ENCODE data around the gene NUPR1.

The NUPR1 gene

DNA sequence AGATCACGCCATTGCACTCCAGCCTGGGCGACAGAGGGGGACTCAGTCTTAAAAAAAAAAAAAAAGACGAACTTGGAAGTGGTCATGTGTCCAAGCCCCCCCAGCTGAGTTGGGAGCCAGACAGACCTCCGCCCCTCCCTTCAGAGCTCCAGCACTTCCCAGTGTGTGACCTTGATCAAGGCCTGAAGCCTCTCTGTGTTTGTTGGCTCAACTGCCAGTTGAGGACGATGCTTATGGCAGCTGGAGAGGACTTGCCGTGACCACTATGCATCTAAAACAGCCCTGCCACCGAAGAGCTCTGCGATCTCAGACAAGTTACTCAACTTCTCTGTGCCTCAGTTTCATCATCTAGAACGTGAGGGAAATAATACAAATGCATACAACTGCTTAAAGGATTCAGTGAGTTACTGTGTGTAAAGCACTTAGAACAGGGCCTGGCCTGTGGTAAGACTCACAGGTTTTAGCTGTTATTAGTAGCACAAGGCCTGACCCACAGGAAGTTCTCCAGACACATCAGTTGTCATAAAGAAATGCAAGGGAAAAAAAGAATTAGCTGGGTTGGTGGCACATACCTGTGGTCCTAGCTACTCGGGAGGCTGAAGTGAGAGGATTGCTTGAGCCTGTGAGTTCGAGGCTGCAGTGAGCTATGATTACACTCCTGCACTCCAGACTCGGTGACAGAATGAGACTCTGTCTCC, 25.1 kb downstream of the NUPR1 start:
- DNase-seq: no peak
- H3K27me3 ChIP-seq: no peaks in the 10 kb centered on the region
- no peak overlapping the region for H3K4me3 ChIP-seq (ENCODE audit: low read depth, low read length)
- H3K4me1 ChIP-seq: no peaks in the 10 kb centered on the region
- H3K36me3 ChIP-seq: no peaks in the 10 kb centered on the region
- H3K9me3 ChIP-seq: no peaks in the 10 kb centered on the region; the same call in 1 of the 2 replicates
- TF ChIP-seq, protein P1, sequence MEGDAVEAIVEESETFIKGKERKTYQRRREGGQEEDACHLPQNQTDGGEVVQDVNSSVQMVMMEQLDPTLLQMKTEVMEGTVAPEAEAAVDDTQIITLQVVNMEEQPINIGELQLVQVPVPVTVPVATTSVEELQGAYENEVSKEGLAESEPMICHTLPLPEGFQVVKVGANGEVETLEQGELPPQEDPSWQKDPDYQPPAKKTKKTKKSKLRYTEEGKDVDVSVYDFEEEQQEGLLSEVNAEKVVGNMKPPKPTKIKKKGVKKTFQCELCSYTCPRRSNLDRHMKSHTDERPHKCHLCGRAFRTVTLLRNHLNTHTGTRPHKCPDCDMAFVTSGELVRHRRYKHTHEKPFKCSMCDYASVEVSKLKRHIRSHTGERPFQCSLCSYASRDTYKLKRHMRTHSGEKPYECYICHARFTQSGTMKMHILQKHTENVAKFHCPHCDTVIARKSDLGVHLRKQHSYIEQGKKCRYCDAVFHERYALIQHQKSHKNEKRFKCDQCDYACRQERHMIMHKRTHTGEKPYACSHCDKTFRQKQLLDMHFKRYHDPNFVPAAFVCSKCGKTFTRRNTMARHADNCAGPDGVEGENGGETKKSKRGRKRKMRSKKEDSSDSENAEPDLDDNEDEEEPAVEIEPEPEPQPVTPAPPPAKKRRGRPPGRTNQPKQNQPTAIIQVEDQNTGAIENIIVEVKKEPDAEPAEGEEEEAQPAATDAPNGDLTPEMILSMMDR (IDR thresholded peaks at IDR 0.05; ENCODE audit: low read depth, low read length): no peak

DNA sequence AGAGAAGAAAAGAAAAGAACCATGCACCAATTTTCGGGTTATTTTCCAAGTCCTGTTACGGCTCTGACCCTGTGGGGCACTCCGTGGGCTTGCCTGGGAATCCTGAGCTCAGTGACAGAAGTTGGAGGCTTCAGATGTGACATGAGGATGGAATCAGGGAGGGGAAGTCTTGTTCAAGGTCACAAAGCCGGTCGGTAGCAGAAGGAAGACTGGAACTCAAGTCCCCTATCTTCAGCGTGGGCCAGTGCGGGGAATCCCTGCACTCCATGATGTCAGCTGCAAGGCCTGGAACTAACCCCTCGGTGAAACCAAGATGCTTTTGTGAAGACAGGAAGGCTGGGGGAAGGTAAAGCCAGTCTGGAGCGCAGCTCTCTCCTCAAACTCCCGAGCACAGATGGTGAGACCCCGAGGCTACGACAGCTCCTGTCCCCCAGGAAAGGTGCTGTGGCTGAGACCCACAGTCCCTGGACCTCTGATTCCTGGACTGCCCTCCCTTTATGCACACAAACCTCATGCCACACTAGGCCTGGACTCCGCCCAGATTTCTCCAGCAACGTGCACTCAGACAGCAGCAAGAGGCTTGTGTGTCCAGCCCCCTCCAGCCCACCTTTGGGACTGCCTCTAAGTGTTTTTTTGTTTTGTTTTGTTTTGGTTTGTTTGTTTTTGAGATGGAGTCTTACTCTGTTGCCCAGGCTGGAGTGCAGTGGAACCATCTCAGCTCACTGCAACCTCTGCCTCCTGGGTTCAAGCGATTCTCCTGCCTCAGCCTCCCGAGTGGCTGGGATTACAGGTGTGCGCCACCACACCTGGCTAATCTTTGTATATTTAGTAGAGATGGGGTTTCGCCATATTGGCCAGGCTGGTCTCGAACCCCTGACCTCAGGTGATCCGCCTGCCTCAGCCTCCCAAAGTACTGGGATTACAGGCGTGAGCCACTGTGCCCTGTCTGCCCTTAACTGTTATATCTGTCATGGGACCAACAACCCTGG, 26.7 kb downstream of the NUPR1 start:
- H3K4me1 ChIP-seq: no peaks in the 10 kb centered on the region
- no peak overlapping the region for H3K4me3 ChIP-seq (ENCODE audit: low read depth, low read length)
- H3K9me3 ChIP-seq: no peaks in the 10 kb centered on the region; the same call in 1 of the 2 replicates
- no peaks in the 10 kb centered on the region for H3K36me3 ChIP-seq
- TF ChIP-seq, protein P1 (IDR thresholded peaks at IDR 0.05; ENCODE audit: low read depth, low read length): no peak
- no peak for DNase-seq
- no peaks in the 10 kb centered on the region for H3K27me3 ChIP-seq

DNA sequence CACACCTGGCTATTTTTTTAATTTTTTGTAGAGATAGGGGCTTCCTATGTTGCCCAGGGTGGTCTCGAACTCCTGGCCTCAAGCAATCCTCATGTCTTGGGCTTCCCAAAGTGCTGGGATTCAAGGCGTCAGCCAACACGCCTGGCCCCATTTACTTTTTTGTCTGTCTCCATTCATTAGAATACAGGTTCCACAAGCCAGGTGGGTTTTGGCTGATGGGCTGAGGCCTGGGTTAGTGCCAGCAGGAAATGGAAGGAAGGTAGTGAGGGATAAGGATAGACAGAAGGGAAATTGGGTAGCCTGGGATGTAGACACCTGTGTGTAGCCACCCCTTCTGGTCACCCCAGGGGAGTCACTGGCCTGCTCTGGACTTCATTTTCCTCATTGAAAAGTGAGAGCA, 27.7 kb downstream of the NUPR1 start:
- H3K9me3 ChIP-seq: no peaks in the 10 kb centered on the region; the same call in 1 of the 2 replicates
- no peaks in the 10 kb centered on the region for H3K36me3 ChIP-seq
- H3K4me1 ChIP-seq: no peaks in the 10 kb centered on the region
- no peak overlapping the region for H3K4me3 ChIP-seq (ENCODE audit: low read depth, low read length)
- TF ChIP-seq, protein P1 (IDR thresholded peaks at IDR 0.05; ENCODE audit: low read depth, low read length): no peak
- no peaks in the 10 kb centered on the region for H3K27me3 ChIP-seq
- no peak for DNase-seq

DNA sequence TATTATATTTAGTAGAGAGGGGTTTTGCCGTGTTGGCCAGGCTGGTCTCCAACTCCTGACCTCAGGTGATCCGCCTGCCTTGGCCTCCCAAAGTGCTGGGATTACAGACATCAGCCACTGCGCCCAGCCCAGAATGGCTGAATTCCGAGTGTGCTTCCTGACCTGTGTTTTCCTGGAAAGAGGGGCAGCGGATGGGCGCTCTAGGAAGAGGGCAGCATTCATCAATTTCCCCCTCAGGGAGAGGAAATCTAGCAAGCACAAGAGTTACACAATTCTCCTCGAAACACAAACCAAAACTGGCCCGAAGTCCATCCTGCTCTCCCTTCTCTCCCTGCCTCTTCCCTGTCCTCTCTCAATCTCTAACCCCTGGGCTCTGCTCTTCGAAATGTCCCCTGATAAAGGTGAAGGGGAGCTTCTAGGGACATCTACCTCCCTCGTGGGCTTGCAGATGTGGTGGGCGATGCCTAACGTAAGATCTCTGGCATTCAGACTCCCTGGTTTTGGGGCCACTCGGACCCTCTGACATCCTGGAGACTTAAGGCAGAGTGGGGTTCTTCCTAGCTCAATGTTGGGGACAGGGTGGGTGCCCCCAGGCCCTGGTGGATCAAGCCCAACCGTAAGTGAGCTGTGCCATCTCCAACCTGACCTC, 33.2 kb downstream of the NUPR1 start:
- no peak overlapping the region for H3K4me3 ChIP-seq (ENCODE audit: low read depth, low read length)
- no peaks in the 10 kb centered on the region for H3K27me3 ChIP-seq
- no peaks in the 10 kb centered on the region for H3K9me3 ChIP-seq
- TF ChIP-seq, protein P1 (IDR thresholded peaks at IDR 0.05; ENCODE audit: low read depth, low read length): no peak
- H3K4me1 ChIP-seq: no peaks in the 10 kb centered on the region
- H3K36me3 ChIP-seq: no peaks in the 10 kb centered on the region
- no peak for DNase-seq

DNA sequence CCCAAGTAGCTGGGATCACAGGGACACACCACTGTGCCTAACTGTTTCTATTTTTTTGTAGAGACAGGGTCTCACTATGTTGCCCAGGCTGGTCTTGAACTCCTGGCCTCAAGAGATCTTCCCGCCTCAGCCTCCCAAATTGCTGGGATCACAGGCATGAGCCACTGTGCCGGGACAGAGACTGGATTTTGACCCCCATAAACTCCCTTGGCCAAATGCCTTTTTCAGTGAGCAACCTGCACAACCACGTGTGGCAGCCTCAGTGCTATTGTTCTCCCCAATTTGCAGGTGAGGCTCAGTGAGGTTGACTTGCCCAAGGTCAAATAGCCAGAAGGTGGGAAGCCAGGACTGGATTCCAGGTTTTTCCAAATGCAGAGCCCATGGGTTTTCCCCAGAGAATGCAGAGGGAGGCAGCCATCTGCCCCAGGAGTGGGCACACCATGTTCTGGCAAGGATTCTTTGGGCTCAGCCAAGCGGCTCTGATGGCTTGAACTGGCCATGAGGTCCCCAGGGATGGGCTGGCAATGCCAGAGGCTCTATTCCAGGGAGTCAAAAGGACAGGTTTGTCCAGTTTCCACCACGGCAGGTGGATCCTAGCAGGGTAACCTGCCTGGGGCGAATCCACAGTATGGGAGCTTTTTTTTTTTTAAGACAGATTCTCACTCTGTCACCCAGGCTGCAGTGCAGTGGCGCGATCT, 33.9 kb downstream of the NUPR1 start:
- Histone ChIP-seq H3K9me3 (no peaks in the 10 kb centered on the region), H3K36me3 (no peaks in the 10 kb centered on the region), H3K4me3 (ENCODE audit: low read depth, low read length) (no peak overlapping the region), H3K4me1 (no peaks in the 10 kb centered on the region), H3K27me3 (no peaks in the 10 kb centered on the region)
- DNase-seq: no peak
- TF ChIP-seq, protein P1 (IDR thresholded peaks at IDR 0.05; ENCODE audit: low read depth, low read length): no peak
